ENCODE results near the gene FBLN2.

DNA sequence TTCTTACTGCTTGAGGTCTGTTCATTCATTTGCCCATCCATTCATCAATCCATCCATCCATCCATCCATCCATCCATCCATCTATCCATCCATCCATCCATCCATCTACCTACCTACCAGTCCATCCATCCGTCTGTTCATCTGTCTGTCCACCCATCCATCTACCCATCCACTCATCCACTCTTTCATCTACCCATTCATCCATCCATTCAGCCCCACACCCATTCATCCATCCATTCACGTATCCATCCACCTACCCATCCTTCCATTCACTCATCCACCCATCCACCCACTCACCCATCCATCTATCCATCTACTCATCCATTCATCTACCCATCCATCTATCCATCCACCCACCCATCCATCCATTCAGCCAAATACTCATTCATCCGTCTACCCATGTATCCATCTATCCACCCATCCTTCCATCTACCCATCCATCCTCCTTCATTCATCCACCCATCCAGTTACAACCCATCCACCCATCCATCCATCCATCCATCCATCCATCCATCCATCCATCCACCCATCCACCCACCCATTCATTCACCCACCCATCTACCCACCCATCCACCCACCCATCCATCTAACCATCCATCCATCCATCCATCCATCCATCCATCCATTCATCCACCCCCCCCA is 68.3 kb downstream of the FBLN2 start:
- TF ChIP-seq, protein P1, sequence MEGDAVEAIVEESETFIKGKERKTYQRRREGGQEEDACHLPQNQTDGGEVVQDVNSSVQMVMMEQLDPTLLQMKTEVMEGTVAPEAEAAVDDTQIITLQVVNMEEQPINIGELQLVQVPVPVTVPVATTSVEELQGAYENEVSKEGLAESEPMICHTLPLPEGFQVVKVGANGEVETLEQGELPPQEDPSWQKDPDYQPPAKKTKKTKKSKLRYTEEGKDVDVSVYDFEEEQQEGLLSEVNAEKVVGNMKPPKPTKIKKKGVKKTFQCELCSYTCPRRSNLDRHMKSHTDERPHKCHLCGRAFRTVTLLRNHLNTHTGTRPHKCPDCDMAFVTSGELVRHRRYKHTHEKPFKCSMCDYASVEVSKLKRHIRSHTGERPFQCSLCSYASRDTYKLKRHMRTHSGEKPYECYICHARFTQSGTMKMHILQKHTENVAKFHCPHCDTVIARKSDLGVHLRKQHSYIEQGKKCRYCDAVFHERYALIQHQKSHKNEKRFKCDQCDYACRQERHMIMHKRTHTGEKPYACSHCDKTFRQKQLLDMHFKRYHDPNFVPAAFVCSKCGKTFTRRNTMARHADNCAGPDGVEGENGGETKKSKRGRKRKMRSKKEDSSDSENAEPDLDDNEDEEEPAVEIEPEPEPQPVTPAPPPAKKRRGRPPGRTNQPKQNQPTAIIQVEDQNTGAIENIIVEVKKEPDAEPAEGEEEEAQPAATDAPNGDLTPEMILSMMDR (IDR thresholded peaks at IDR 0.05; ENCODE audit: low read depth, low read length) = no peak
- TF ChIP-seq POLR2A (IDR thresholded peaks at IDR 0.05; ENCODE audit: extremely low read depth, insufficient read length) = no peak
